HepG2 (cell line): ENCODE results near the gene SOX9. TPM values are rescaled to one million over a fixed set of nuclear protein-coding genes. Genes with fewer than 3 reads are reported as not detected.

Source experiments
- AHR ChIP-seq: IDR thresholded peaks from 2 replicates; pipeline ENCODE4 v1.6.1; 2018; ENCODE audit warnings: missing genetic modification reagents, missing compliant biosample characterization
- DR1 ChIP-seq: sonication (generic); formaldehyde crosslinking; IDR thresholded peaks from 2 replicates; pipeline ENCODE4 v1.8.0; 2021; ENCODE audit warnings: mild to moderate bottlenecking, missing genetic modification reagents, inconsistent platforms
- FOXJ3 ChIP-seq: sonication (generic); formaldehyde crosslinking; IDR thresholded peaks from 2 replicates; pipeline ENCODE4 v1.4.0; 2020; ENCODE audit warnings: missing genetic modification reagents, mild to moderate bottlenecking, borderline replicate concordance
- GTF3A ChIP-seq: sonication (generic); formaldehyde crosslinking; conservative IDR thresholded peaks from 2 replicates; pipeline ENCODE4 v1.4.0; 2020; ENCODE audit warnings: mild to moderate bottlenecking, missing genetic modification reagents
- IKZF4 ChIP-seq: sonication (generic); formaldehyde crosslinking; IDR thresholded peaks from 2 replicates; pipeline ENCODE4 v1.5.1; 2020; ENCODE audit warnings: borderline replicate concordance, mild to moderate bottlenecking, low read depth, missing genetic modification reagents; ENCODE audit errors: not compliant biosample characterization
- ISL2 ChIP-seq: sonication (generic); formaldehyde crosslinking; IDR thresholded peaks from 2 replicates; pipeline ENCODE4 v1.5.0; 2020; ENCODE audit warnings: missing genetic modification reagents
- KLF11 ChIP-seq: IDR thresholded peaks from 2 replicates; pipeline ENCODE4 v1.6.1; 2016; ENCODE audit warnings: missing compliant biosample characterization
- KMT2B ChIP-seq: IDR thresholded peaks from 2 replicates; pipeline ENCODE4 v1.6.1; 2016; ENCODE audit warnings: missing genetic modification reagents, missing compliant biosample characterization
- MAFK ChIP-seq, 2 experiments: IDR thresholded peaks in 1 of 2; conservative IDR thresholded peaks in 1 of 2; 2 replicates each; pipeline ENCODE4 v1.6.1; 2011; ENCODE audit warnings: improper control_type of control experiment in 2 of 2, low read length in 2 of 2
- NCOA1 ChIP-seq: sonication (generic); formaldehyde crosslinking; IDR thresholded peaks from 2 replicates; pipeline ENCODE4 v1.9.0; 2021; ENCODE audit warnings: missing genetic modification reagents
- NR2F2 ChIP-seq: IDR thresholded peaks from 2 replicates; pipeline ENCODE4 v1.6.1; 2012; ENCODE audit warnings: low read depth, inconsistent platforms, borderline replicate concordance
- PPARG ChIP-seq: conservative IDR thresholded peaks from 2 replicates; pipeline ENCODE4 v1.6.1; 2016; ENCODE audit warnings: missing biosample characterization, missing genetic modification reagents
- ZFP37 ChIP-seq: sonication (generic); formaldehyde crosslinking; IDR thresholded peaks from 2 replicates; pipeline ENCODE4 v1.4.0; 2020; ENCODE audit warnings: missing genetic modification reagents, borderline replicate concordance
- ZNF260 ChIP-seq: sonication (generic); formaldehyde crosslinking; IDR thresholded peaks from 2 replicates; pipeline ENCODE4 v1.4.0; 2020; ENCODE audit warnings: missing genetic modification reagents, low read depth, mild to moderate bottlenecking, borderline replicate concordance
- ZNF44 ChIP-seq: sonication (generic); formaldehyde crosslinking; IDR thresholded peaks from 2 replicates; pipeline ENCODE4 v1.5.1; 2020; ENCODE audit warnings: mild to moderate bottlenecking, missing genetic modification reagents
- ZNF451 ChIP-seq: sonication (generic); formaldehyde crosslinking; IDR thresholded peaks from 2 replicates; pipeline ENCODE4 v1.5.0; 2020; ENCODE audit warnings: mild to moderate bottlenecking, missing genetic modification reagents
- ZNF468 ChIP-seq: sonication (generic); formaldehyde crosslinking; IDR thresholded peaks from 2 replicates; pipeline ENCODE4 v1.8.0; 2022; ENCODE audit warnings: mild to moderate bottlenecking, moderate library complexity, missing genetic modification reagents
- ZNF562 ChIP-seq: sonication (generic); formaldehyde crosslinking; IDR thresholded peaks from 2 replicates; pipeline ENCODE4 v1.8.0; 2022; ENCODE audit warnings: missing genetic modification reagents, borderline replicate concordance
- polyA plus RNA-seq, 8 experiments: library from polyadenylated mRNA; depleted of rRNA in 3 of 8; stranded (reverse) in 7 of 8; unstranded in 1 of 8; fragments of >200 nt; fragmentation: Illumina TruSeq in 4 of 8; extraction: Trizol in 4 of 8; gene quantifications; 2 replicates each; pipeline versions ENCODE4 v1.2.1 to v1.2.3, GENCODE V29; 2011 to 2016; ENCODE audit warnings: low read depth in 4 of 8, missing spikeins in 1 of 8, mixed read lengths in 1 of 8; ENCODE audit not compliant: insufficient read depth in 1 of 8
- total RNA-seq, 5 experiments: library from RNA; depleted of rRNA; stranded (reverse); fragments of >200 nt; fragmentation: Illumina TruSeq; extraction: Trizol; gene quantifications; 2 replicates each; pipeline ENCODE4 v1.2.3, GENCODE V29; 2016; ENCODE audit warnings: low read depth in 1 of 5
- TF ChIP-seq, protein P1 (sequence below): IDR thresholded peaks from 2 replicates; pipeline ENCODE4 v1.6.1; 2016; ENCODE audit warnings: low read depth
- TF ChIP-seq, protein P2 (sequence below): sonication (generic); formaldehyde crosslinking; IDR thresholded peaks from 2 replicates; pipeline ENCODE4 v1.9.0; 2021; ENCODE audit warnings: missing genetic modification reagents, mild to moderate bottlenecking, borderline replicate concordance
- TF ChIP-seq, protein P3 (sequence below): sonication (generic); formaldehyde crosslinking; IDR thresholded peaks from 2 replicates; pipeline ENCODE4 v1.5.0; 2020; ENCODE audit warnings: missing genetic modification reagents, mild to moderate bottlenecking, borderline replicate concordance
- TF ChIP-seq, protein P4 (sequence below): sonication (generic); formaldehyde crosslinking; conservative IDR thresholded peaks from 2 replicates; pipeline ENCODE4 v1.8.0; 2022; ENCODE audit warnings: missing genetic modification reagents
- TF ChIP-seq, protein P5 (sequence below): IDR thresholded peaks from 2 replicates; pipeline ENCODE4 v1.6.1; 2018; ENCODE audit warnings: missing genetic modification reagents
- TF ChIP-seq, protein P6 (sequence below): sonication (generic); formaldehyde crosslinking; IDR thresholded peaks from 2 replicates; pipeline ENCODE4 v1.5.1; 2020; ENCODE audit warnings: missing genetic modification reagents, mild to moderate bottlenecking, borderline replicate concordance

The SOX9 gene
- total and polyA plus RNA-seq, 2 of the 13 experiments (the other 11 are each of a cell fraction or from before 2014, with no cell fraction given): 16.1 to 27.6 TPM

DNA sequence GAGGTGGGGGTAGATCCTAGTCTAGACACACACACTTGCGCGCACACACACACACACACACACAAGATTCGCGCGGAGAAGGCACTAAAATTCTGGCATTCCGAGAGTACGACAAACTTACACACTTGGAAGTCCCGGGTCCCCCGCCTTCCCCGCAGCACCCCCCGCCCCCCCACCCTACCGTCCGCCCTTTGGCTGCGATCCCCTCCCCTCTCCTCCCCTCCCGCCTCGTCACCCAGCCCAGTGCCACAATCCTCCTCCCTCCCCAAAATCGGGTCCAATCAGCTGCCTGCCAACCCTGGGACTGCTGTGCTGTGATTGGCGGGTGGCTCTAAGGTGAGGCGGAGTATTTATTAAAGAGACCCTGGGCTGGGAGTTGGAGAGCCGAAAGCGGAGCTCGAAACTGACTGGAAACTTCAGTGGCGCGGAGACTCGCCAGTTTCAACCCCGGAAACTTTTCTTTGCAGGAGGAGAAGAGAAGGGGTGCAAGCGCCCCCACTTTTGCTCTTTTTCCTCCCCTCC lies at the start of gene SOX9 (continued):
- TF ChIP-seq, protein P1, sequence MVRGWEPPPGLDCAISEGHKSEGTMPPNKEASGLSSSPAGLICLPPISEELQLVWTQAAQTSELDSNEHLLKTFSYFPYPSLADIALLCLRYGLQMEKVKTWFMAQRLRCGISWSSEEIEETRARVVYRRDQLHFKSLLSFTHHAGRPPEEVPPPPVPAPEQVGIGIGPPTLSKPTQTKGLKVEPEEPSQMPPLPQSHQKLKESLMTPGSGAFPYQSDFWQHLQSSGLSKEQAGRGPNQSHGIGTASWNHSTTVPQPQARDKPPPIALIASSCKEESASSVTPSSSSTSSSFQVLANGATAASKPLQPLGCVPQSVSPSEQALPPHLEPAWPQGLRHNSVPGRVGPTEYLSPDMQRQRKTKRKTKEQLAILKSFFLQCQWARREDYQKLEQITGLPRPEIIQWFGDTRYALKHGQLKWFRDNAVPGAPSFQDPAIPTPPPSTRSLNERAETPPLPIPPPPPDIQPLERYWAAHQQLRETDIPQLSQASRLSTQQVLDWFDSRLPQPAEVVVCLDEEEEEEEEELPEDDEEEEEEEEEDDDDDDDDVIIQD (CRISPR knock-in tag): peak; percentile 74
- no peak for TF ChIP-seq ZNF562 (CRISPR knock-in tag)
- peak; percentile 95 for TF ChIP-seq KLF11 (CRISPR knock-in tag)
- TF ChIP-seq ISL2: peak; percentile 66; the same call in 1 of the 2 replicates
- no peak for TF ChIP-seq MAFK (conservative IDR thresholded peaks at IDR 0.05 in 1 of 2, IDR thresholded peaks at IDR 0.05 in 1 of 2; ENCODE audit: low read length in 2 of 2)
- TF ChIP-seq, protein P2, sequence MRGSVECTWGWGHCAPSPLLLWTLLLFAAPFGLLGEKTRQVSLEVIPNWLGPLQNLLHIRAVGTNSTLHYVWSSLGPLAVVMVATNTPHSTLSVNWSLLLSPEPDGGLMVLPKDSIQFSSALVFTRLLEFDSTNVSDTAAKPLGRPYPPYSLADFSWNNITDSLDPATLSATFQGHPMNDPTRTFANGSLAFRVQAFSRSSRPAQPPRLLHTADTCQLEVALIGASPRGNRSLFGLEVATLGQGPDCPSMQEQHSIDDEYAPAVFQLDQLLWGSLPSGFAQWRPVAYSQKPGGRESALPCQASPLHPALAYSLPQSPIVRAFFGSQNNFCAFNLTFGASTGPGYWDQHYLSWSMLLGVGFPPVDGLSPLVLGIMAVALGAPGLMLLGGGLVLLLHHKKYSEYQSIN (CRISPR knock-in tag): no peak
- TF ChIP-seq ZNF260 (CRISPR knock-in tag): no peak
- TF ChIP-seq, protein P3, sequence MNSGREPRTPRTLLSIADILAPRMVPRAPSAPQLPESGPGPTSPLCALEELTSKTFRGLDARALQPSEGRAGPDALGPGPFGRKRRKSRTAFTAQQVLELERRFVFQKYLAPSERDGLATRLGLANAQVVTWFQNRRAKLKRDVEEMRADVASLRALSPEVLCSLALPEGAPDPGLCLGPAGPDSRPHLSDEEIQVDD: no peak
- TF ChIP-seq IKZF4 (CRISPR knock-in tag): no peak
- TF ChIP-seq DR1 (CRISPR knock-in tag): peak; percentile 97
- TF ChIP-seq, protein P4, sequence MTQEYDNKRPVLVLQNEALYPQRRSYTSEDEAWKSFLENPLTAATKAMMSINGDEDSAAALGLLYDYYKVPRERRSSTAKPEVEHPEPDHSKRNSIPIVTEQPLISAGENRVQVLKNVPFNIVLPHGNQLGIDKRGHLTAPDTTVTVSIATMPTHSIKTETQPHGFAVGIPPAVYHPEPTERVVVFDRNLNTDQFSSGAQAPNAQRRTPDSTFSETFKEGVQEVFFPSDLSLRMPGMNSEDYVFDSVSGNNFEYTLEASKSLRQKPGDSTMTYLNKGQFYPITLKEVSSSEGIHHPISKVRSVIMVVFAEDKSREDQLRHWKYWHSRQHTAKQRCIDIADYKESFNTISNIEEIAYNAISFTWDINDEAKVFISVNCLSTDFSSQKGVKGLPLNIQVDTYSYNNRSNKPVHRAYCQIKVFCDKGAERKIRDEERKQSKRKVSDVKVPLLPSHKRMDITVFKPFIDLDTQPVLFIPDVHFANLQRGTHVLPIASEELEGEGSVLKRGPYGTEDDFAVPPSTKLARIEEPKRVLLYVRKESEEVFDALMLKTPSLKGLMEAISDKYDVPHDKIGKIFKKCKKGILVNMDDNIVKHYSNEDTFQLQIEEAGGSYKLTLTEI (CRISPR knock-in tag): no peak
- no peak; the same call in 1 of the 2 replicates for TF ChIP-seq PPARG (CRISPR knock-in tag)
- TF ChIP-seq NCOA1 (CRISPR knock-in tag): 0 out of 2 replicates have a peak, but pooled peaks have one; percentile 16
- no peak for TF ChIP-seq ZNF44 (CRISPR knock-in tag)
- peak; percentile 41; the same call in 1 of the 2 replicates for TF ChIP-seq NR2F2
- peak; percentile 43; the same call in 1 of the 2 replicates for TF ChIP-seq KMT2B (CRISPR knock-in tag)
- no peak for TF ChIP-seq ZNF468 (CRISPR knock-in tag)
- TF ChIP-seq, protein P5, sequence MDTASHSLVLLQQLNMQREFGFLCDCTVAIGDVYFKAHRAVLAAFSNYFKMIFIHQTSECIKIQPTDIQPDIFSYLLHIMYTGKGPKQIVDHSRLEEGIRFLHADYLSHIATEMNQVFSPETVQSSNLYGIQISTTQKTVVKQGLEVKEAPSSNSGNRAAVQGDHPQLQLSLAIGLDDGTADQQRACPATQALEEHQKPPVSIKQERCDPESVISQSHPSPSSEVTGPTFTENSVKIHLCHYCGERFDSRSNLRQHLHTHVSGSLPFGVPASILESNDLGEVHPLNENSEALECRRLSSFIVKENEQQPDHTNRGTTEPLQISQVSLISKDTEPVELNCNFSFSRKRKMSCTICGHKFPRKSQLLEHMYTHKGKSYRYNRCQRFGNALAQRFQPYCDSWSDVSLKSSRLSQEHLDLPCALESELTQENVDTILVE (CRISPR knock-in tag): peak; percentile 63; the same call in 1 of the 2 replicates
- peak; percentile 56; the same call in 1 of the 2 replicates for TF ChIP-seq FOXJ3 (CRISPR knock-in tag)
- TF ChIP-seq ZNF451 (CRISPR knock-in tag): no peak
- TF ChIP-seq ZFP37 (CRISPR knock-in tag): 0 out of 2 replicates have a peak, but pooled peaks have one; percentile 17
- TF ChIP-seq AHR: no peak
- no peak; the same call in 1 of the 2 replicates for TF ChIP-seq GTF3A (CRISPR knock-in tag)
- TF ChIP-seq, protein P6, sequence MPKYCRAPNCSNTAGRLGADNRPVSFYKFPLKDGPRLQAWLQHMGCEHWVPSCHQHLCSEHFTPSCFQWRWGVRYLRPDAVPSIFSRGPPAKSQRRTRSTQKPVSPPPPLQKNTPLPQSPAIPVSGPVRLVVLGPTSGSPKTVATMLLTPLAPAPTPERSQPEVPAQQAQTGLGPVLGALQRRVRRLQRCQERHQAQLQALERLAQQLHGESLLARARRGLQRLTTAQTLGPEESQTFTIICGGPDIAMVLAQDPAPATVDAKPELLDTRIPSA (CRISPR knock-in tag): 0 out of 2 replicates have a peak, but pooled peaks have one; percentile 2
